ENCODE measurements around the gene ADM2.

Gene ADM2

GRCh38 chr22:50523806-50524675 is 42.7 kb downstream of the ADM2 start:
- Histone ChIP-seq H3K4me3 (ENCODE audit: low read depth in 1 of 2, low read length in 1 of 2) (peak overlapping the region; percentile 81 to 98), H3K4me1 (ENCODE audit: control insufficient read depth in 1 of 2, insufficient read depth in 1 of 2, low read depth in 1 of 2, low read length in 1 of 2) (peaks cover 42 to 45% of the 10 kb centered on the region in 2 experiments), H3K27ac (peak overlapping the region; percentile 98), H3K36me3 (peaks cover 53% of the 10 kb centered on the region), H3K9me3 (no peaks in the 10 kb centered on the region), H3K27me3 (no peaks in the 10 kb centered on the region)
- TF ChIP-seq CTCF (IDR thresholded peaks at IDR 0.05): no peak

GRCh38 chr22:50524676-50525103 is 43.3 kb downstream of the ADM2 start:
- Histone ChIP-seq H3K27me3 (no peaks in the 10 kb centered on the region), H3K4me1 (ENCODE audit: control insufficient read depth in 1 of 2, insufficient read depth in 1 of 2, low read depth in 1 of 2, low read length in 1 of 2) (peaks cover 44 to 46% of the 10 kb centered on the region in 2 experiments), H3K36me3 (peaks cover 52% of the 10 kb centered on the region), H3K9me3 (no peaks in the 10 kb centered on the region), H3K4me3 (ENCODE audit: low read depth in 1 of 2, low read length in 1 of 2) (peak overlapping the region; percentile 81 to 98), H3K27ac (peak overlapping the region; percentile 98)
- TF ChIP-seq CTCF (IDR thresholded peaks at IDR 0.05): no peak

- Histone ChIP-seq H3K27ac (peak within 1 kb of the TSS; percentile 98), H3K36me3 (peaks cover 52% of the 10 kb centered on the region), H3K9me3 (no peaks in the 10 kb centered on the region), H3K4me3 (ENCODE audit: low read depth in 1 of 2, low read length in 1 of 2) (peak within 1 kb of the TSS; percentile 81 to 98), H3K27me3 (no peaks in the 10 kb centered on the region), H3K4me1 (ENCODE audit: control insufficient read depth in 1 of 2, insufficient read depth in 1 of 2, low read depth in 1 of 2, low read length in 1 of 2) (peaks cover 44 to 46% of the 10 kb centered on the region in 2 experiments)
- TF ChIP-seq CTCF (IDR thresholded peaks at IDR 0.05): peak; percentile 50
Observed at GRCh38 chr22:50525104-50525857, 43.9 kb downstream of the ADM2 start, which contains the start of gene SCO2. Gene SCO2, minus strand, starts transcription at chr22:50525598. Its CDS starts 1,187 bp downstream, at chr22:50524411.

GRCh38 chr22:50525858-50526107 is 44.4 kb downstream of the ADM2 start:
- H3K9me3 ChIP-seq: no peaks in the 10 kb centered on the region
- no peak for TF ChIP-seq CTCF (IDR thresholded peaks at IDR 0.05)
- peak overlapping the region; percentile 81 to 98 for H3K4me3 ChIP-seq (ENCODE audit: low read depth in 1 of 2, low read length in 1 of 2)
- peaks cover 44 to 49% of the 10 kb centered on the region in 2 experiments for H3K4me1 ChIP-seq (ENCODE audit: control insufficient read depth in 1 of 2, insufficient read depth in 1 of 2, low read depth in 1 of 2, low read length in 1 of 2)
- no peaks in the 10 kb centered on the region for H3K27me3 ChIP-seq
- peak overlapping the region; percentile 98 for H3K27ac ChIP-seq
- H3K36me3 ChIP-seq: peaks cover 51% of the 10 kb centered on the region

DNA sequence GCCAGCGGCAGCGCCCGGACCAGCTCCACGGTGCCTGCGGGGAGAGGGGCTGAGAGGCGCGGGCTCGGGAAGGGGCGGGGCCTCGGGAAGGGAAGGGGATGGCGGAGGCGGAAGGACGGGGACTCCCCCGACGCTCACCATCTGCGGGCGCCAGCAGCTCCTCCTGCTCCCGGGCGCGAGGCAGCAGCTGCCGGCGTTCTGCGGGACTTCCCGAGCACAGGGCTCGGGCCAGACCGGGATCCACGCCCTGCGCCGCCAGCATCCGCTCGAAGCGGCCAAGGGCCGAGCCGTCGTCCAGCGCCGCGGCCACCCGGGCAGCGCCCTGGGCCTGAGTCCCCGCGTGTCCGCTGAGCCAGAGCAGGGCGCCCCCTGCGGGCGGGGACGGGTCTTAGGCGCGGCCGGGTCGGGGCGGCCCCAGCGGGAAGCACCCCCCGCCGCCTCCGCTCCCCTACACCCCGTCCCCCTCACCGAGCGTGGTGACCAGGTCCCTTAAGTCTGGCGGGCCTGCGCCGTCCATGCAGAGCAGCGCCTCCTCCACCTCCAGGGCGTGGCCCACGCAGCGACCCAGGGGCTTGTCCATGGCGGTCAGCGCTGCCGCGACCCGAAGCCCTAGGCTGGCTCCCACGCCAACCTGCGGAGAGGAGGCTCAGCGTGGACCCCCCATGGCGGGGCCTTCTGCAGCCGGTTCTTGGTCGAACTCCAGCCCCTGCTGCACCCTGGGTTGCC is 44.9 kb downstream of the ADM2 start:
- Histone ChIP-seq H3K36me3 (peaks cover 46% of the 10 kb centered on the region), H3K27ac (peak overlapping the region; percentile 98), H3K4me1 (ENCODE audit: control insufficient read depth in 1 of 2, insufficient read depth in 1 of 2, low read depth in 1 of 2, low read length in 1 of 2) (peaks cover 44 to 49% of the 10 kb centered on the region in 2 experiments), H3K27me3 (no peaks in the 10 kb centered on the region), H3K4me3 (ENCODE audit: low read depth in 1 of 2, low read length in 1 of 2) (peak overlapping the region; percentile 81 to 98), H3K9me3 (no peaks in the 10 kb centered on the region)
- TF ChIP-seq CTCF (IDR thresholded peaks at IDR 0.05): peak; percentile 83
